ENCODE measurements around the gene MINAR2.

DNA sequence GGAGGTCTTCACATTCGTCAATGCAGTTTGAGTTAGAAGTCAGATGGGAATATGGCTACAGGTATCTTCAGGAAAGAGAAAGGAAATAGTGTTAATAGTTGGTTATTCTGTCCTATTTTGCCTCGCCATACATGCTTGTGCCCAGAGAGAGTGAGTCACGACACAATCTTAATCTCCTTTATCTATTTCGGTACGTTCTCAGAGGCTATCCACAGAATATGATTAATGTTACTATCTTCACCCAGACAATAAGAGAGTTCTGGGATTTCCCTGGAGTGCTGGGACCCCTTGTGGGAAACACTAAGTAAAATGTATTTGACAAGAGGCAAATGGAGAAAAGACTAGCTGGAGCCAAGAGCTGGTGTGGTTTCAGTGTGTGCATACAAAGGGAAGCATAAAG is 25.5 kb downstream of the MINAR2 start:
- TF ChIP-seq, protein P1, sequence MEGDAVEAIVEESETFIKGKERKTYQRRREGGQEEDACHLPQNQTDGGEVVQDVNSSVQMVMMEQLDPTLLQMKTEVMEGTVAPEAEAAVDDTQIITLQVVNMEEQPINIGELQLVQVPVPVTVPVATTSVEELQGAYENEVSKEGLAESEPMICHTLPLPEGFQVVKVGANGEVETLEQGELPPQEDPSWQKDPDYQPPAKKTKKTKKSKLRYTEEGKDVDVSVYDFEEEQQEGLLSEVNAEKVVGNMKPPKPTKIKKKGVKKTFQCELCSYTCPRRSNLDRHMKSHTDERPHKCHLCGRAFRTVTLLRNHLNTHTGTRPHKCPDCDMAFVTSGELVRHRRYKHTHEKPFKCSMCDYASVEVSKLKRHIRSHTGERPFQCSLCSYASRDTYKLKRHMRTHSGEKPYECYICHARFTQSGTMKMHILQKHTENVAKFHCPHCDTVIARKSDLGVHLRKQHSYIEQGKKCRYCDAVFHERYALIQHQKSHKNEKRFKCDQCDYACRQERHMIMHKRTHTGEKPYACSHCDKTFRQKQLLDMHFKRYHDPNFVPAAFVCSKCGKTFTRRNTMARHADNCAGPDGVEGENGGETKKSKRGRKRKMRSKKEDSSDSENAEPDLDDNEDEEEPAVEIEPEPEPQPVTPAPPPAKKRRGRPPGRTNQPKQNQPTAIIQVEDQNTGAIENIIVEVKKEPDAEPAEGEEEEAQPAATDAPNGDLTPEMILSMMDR (IDR thresholded peaks at IDR 0.05) = no peak
- TF ChIP-seq POLR2A (IDR thresholded peaks at IDR 0.05) (no peak), EP300 (IDR thresholded peaks at IDR 0.05) (no peak)
